ENCODE data around the gene CCRL2. TPM values are rescaled to one million over a fixed set of nuclear protein-coding genes. Genes with fewer than 3 reads are reported as not detected.

The CCRL2 gene
- total and polyA plus RNA-seq, 9 of the 15 experiments (the other 6 are each of a cell fraction or from before 2014, with no cell fraction given), result 3.4 to 5.7 (median 4.0) TPM

DNA sequence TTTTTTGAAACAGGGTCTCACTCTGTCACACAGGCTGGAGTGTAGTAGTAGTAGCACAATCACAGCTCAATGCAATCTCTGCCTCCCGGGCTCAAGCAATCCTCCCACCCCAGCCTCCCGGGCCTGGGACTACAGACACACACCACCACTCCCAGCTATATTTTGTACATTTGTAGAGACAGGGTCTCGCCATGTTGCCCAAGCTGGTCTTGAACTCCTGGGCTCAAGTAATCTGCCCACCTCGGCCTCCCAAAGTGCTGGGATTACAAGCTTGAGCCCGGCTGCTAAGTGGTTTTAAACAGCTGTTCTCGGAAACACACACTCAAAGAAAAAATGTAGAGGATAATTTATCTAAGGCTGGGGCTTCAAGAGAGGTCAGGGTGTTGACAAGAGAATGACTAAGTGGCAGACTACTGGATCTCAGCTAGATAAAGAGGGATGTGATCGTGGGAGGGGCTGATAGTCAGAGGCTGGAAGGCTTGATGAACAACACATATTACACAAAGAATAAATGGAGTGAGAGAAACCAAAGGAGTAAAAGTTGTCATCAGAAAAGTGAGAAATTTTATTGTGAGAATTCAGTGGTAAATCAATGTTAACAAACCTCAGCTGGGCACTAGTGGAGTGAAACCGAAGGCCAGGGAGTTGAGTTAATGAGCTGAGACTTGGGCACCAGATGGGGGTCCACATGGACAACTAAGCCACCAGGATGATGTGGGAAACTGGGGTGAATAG is 6.9 kb upstream of the CCRL2 start (continued):
- TF ChIP-seq XRCC4 (IDR thresholded peaks at IDR 0.05; ENCODE audit: extremely low read depth, insufficient read depth, insufficient read length), result no peak
- no peak for TF ChIP-seq SMC3 (conservative IDR thresholded peaks at IDR 0.05; ENCODE audit: insufficient read depth, low read depth, low read length)
- peak; percentile 96 for TF ChIP-seq SMARCA4 (IDR thresholded peaks at IDR 0.05)
- TF ChIP-seq SREBF1 (IDR thresholded peaks at IDR 0.05; ENCODE audit: borderline replicate concordance, low read depth, low read length), result 0 out of 2 replicates have a peak, but pooled peaks have one; percentile 15
- TF ChIP-seq NBN (IDR thresholded peaks at IDR 0.05; ENCODE audit: low read depth), result no peak
- no peak for TF ChIP-seq SUPT5H (IDR thresholded peaks at IDR 0.05)
- TF ChIP-seq, protein P1, sequence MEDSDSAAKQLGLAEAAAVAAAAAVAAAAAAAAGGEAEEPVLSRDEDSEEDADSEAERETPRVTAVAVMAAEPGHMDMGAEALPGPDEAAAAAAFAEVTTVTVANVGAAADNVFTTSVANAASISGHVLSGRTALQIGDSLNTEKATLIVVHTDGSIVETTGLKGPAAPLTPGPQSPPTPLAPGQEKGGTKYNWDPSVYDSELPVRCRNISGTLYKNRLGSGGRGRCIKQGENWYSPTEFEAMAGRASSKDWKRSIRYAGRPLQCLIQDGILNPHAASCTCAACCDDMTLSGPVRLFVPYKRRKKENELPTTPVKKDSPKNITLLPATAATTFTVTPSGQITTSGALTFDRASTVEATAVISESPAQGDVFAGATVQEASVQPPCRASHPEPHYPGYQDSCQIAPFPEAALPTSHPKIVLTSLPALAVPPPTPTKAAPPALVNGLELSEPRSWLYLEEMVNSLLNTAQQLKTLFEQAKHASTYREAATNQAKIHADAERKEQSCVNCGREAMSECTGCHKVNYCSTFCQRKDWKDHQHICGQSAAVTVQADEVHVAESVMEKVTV (CRISPR knock-in tag; IDR thresholded peaks at IDR 0.05), result peak; percentile 29; the same call in 1 of the 2 replicates
- TF ChIP-seq BRD4 (IDR thresholded peaks at IDR 0.05), result no peak
- no peak for TF ChIP-seq MED1 (CRISPR knock-in tag; IDR thresholded peaks at IDR 0.05; ENCODE audit: borderline replicate concordance)
- peak; percentile 86 for TF ChIP-seq RNF2 (IDR thresholded peaks at IDR 0.05)
- TF ChIP-seq, protein P2, sequence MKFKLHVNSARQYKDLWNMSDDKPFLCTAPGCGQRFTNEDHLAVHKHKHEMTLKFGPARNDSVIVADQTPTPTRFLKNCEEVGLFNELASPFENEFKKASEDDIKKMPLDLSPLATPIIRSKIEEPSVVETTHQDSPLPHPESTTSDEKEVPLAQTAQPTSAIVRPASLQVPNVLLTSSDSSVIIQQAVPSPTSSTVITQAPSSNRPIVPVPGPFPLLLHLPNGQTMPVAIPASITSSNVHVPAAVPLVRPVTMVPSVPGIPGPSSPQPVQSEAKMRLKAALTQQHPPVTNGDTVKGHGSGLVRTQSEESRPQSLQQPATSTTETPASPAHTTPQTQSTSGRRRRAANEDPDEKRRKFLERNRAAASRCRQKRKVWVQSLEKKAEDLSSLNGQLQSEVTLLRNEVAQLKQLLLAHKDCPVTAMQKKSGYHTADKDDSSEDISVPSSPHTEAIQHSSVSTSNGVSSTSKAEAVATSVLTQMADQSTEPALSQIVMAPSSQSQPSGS (CRISPR knock-in tag; IDR thresholded peaks at IDR 0.05), result no peak
- TF ChIP-seq HNRNPK (IDR thresholded peaks at IDR 0.05; ENCODE audit: low read depth, low read length, poor library complexity, severe bottlenecking), result no peak
- TF ChIP-seq ELF1 (tag; IDR thresholded peaks at IDR 0.05), result no peak
- no peak for TF ChIP-seq NFATC3 (IDR thresholded peaks at IDR 0.05)
- TF ChIP-seq, protein P3, sequence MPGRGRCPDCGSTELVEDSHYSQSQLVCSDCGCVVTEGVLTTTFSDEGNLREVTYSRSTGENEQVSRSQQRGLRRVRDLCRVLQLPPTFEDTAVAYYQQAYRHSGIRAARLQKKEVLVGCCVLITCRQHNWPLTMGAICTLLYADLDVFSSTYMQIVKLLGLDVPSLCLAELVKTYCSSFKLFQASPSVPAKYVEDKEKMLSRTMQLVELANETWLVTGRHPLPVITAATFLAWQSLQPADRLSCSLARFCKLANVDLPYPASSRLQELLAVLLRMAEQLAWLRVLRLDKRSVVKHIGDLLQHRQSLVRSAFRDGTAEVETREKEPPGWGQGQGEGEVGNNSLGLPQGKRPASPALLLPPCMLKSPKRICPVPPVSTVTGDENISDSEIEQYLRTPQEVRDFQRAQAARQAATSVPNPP (IDR thresholded peaks at IDR 0.05; ENCODE audit: borderline replicate concordance, insufficient read depth, insufficient read length), result no peak
- no peak for TF ChIP-seq XRCC3 (IDR thresholded peaks at IDR 0.05)
- no peak for TF ChIP-seq ZNF77 (CRISPR knock-in tag; IDR thresholded peaks at IDR 0.05)
- TF ChIP-seq HNRNPUL1 (IDR thresholded peaks at IDR 0.05; ENCODE audit: low read length), result no peak
- TF ChIP-seq THRAP3 (IDR thresholded peaks at IDR 0.05; ENCODE audit: borderline replicate concordance), result no peak
- no peak for TF ChIP-seq ZNF282 (CRISPR knock-in tag; IDR thresholded peaks at IDR 0.05)
- no peak for TF ChIP-seq E2F3 (CRISPR knock-in tag; IDR thresholded peaks at IDR 0.05)
- no peak for TF ChIP-seq PHF8 (IDR thresholded peaks at IDR 0.05; ENCODE audit: borderline replicate concordance, low read length)
- TF ChIP-seq, protein P4, sequence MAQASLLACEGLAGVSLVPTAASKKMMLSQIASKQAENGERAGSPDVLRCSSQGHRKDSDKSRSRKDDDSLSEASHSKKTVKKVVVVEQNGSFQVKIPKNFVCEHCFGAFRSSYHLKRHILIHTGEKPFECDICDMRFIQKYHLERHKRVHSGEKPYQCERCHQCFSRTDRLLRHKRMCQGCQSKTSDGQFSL (CRISPR knock-in tag; IDR thresholded peaks at IDR 0.05), result no peak
- TF ChIP-seq, protein P4 (tag; IDR thresholded peaks at IDR 0.05), result no peak
- TF ChIP-seq NFIX (CRISPR knock-in tag; IDR thresholded peaks at IDR 0.05; ENCODE audit: low read depth), result no peak
